Hypothalamus (tissue), 51 donors: ENCODE results near the gene SASH1.

Source experiments
- DNase-seq, 51 donors: peaks; one replicate each; lab custom pipeline; 2025; lab: John Stamatoyannopoulos, UW

The SASH1 gene

DNA sequence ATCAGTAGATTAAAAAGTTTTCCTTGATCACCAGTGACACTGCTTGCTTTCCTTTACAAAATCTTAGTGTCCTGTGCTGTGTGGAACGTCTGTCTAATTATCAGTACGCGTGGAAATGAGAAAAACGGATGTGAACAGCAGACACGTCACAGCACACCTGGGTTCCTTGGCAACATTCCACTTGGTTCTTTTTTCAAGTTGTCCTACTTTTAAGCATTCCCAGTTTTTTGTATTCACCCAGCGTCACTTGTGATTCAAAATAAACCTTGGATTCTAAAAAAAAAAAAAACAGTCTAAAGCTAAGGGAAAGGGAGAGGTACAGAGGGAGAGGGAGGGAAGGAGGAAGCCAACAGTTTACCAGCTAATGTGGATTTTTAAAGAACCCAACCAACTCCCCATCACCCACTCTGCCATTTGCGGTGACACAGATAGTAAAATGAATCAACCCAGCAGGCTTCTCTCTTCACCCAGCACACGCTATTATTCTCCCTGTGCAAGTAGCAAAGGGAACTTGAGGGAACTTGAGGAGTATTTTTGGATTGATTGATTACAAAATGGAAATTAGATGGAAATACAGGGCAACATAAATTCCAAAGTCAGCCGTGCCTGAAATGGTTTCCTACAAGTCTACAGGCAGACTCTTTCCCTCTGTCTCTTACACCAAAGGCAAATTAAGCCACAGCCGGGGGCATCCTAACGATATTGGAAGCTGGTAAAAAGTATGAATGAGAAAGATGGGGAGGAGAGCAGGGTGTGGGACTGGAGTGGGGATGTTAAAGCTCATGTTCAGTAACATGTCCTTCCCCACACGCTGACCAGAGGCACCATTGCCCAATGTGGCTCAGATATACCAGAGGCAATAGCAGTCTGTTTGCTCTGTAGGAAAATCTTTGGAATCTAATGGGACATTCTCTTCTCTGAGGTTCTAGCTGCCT, 129.8 kb downstream of the SASH1 start:
- peak in 1 of 51 donors; percentile 58 for DNase-seq

DNA sequence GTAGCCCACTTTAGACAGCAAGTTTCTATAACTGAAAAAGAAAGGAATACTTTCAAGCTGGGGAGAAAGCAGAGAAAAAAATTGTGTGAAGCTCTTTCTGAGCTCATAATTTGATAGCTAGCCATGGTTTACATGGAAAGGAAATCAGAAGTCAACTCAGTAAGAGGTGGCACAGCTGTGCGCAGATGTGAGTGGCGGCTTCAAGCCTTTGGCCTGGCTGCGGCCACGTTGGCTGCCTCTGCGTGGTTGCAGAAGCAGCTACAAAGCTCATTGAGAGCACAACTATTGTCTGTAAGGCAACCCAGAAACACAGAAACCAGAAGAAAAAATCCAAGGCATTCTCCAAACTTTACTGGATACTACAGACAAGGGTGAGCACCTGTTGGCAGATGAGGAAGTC, 136.9 kb downstream of the SASH1 start:
- DNase-seq = no peak

DNA sequence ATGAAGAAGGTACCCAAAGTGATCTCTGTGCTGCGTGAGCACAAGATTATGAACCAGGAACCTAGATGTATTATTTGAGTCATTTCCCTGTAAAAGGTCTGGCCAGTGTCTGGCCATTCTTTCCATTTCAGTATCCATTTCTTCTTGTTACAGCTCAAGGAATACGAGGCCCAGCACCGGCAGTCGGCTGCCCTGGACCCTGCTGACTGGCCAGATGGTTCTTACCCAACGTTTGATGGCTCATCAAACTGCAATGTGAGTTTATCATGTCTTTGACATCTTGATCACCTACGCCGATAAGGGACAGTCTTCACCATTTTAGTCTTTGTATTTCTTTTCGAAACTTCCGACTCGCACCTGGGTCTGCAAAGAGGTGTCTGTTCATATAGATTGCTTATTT, 144.8 kb downstream of the SASH1 start:
- DNase-seq = no peak

DNA sequence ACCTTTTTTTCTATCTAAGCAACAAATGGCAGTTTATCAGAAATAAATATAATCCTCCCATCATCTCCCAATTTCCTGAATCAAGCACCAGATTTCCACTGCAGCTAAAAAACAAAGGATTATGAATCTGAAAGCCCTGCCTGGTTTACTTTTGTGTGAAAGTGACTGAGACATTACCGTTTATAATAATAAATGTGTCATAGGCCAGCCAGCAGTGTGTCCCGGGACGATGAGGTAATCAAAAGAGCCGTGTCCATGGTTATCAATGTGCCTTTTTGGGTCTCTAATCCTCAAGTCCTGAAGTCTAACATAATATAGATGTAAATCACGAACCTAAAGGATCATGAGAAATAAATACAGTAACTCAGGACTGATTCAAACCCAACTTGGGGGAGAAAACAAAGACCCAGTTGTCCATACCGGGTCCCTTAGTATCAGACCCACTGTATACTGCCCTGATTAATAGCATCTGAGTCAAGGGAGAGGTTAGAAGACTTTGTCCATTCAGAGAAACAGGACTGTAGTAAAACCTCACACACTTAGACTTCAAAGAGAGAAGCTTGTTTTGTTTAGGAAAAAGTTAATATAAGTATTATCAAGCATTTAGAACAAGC, 149.1 kb downstream of the SASH1 start:
- DNase-seq = no peak

DNA sequence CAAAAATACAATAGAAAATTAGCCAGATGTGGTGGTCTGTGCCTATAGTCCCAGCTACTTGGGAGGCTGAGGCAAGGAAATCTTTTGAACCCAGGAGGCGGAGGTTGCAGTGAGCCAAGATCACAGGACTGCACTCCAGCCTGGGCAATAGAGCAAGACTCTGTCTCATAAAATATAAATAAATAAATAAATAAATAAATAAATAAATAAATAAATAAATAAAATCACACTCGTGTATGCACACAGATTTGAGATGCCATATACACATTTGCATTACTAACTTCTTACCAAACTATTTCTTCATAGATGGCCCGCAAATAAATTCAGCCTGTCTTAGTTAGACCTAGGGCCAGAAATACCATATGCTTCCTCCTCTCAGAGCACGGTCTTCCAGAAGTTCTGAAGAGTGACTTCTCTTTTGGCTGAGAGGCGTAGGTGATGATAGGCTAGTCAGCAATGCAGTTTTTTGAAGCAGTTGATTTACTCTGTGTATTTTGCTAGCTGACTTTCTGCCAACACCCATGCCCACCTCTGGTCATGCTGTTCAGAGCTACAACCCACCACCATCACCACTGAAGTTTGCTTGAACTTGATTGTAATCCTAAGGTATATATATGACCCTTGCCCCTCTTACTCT, 150.1 kb downstream of the SASH1 start:
- no peak for DNase-seq

DNA sequence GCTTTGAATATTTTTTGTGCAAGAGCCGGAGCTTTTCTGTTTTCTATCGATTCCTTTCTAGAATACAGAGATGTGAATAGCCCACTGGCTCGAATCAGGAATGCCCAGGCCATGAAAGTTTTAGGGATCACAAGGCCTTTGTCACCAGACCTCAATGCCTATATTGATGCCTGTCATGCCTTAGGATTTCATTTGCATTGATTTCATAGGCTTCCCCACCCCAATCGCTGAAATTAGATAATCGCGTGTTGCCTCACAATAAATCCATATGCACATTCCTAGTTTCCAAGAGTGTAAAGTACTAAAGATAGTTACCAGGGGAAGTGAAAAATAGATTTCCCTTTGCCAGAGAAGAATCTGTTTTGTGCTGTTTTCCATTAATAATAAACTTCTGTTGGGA, 150.8 kb downstream of the SASH1 start:
- DNase-seq = no peak

DNA sequence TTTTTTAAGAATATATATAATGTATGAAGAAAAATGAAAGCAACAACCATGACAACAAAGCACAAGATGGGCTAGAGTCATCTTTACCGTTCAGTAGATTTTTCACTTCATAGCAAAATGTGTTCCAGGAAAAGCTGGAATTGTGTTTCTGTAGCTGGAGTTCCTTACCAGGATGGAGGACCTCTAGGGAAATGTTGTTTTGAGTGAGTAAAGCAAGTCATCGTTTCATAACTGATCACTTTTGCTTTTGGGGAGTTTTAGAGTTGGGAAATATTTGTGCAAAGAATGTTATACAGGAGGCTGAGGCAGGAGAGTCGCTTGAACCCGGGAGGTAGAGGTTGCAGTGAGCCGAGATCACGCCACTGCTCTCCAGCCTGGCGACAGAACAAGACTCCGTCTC, 151.6 kb downstream of the SASH1 start:
- no peak for DNase-seq

DNA sequence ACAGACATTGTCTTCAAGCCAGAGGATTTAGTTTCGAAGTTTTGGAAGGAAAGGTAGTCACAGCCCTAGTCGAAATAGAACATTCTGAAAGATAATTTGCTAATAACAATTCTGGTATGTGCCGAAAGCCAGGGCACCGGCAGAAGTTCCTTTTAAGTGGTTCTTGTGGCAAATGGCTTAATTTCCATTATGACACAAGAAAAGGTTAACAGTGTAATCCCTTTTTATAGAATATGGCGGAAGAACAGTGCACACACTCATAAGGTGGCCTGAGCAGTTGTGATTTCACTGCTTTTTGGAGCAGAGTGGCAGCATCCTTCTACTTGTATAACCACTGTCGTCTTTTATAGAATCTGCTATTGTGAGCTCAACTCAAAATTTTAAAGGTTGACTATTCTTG, 152.4 kb downstream of the SASH1 start:
- no peak for DNase-seq

DNA sequence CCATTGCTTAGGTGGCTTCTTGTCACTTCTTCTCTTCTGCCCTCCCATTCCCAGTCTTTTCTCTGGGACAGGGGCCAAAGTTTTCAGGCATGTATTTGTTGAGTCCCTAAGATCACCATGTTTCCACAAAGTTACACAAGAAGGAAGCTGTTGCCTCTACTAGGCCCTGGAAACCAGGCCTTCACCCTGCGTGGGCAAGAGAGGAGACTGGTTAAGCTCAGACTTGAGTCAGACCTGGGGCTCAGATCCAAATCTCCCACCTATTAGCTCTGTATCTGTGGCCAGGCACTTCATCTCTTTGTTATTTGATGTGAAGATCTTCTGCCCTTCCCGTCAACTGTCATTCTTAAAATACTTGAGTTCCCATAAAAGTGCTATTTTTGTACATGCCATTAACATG, 154.6 kb downstream of the SASH1 start:
- no peak for DNase-seq

DNA sequence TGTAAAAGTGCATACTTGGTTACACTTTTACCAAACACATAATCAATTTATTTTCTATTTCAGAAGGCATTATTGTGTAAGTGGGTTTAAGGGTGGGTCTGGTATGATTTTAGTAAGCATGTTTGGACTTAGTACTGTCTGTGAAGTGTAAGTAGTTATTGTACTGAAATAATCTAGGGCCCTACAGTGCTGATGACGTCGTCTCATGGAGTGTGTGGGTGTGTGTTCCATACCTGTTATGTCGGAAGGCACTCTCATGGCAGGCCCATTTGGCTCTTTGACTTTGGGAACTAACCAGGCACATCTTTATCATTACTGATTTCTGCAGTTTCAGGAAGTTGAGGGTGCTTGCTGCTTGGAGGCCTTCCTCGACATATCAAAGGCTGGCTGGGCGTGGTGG, 155.1 kb downstream of the SASH1 start:
- no peak for DNase-seq

DNA sequence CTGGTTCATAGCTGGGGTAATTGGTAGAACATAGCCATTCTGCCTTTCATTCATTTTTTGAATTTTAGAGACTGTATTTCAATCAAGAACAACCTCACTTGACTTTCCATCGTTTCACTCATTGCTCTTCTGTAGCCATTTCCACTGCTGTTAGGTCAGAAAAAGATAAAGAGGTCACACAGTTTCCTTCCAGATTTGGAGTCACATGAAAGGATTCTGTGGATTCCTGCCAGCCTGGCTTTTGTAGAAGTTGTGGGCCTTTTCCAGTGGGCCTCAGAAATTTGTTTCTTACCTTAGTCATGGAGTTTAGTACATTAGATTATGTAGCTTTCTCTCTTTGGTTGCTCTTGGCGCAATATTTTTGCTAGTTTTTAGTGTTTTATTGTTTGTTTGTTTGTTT, 157.8 kb downstream of the SASH1 start:
- DNase-seq = no peak

DNA sequence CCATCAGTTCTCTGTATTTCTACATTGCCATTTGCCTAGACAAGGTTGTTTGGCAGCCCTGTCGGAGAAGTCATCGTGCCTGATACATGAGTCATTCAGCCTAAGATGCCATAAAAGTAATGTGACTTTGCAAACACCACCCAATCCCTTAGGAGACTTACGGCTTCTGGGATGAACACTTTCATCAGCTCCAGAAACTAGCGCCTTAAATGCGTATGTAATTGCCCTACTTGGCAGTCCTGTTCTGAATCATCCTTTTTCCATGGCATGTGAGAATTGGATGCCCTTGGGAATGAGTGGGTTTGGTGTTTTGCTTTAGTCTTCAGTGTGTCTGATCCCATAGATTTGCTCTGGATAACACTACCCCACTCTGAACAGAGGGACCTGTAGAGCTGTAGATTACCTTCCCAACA, 158.5 kb downstream of the SASH1 start:
- DNase-seq = no peak

DNA sequence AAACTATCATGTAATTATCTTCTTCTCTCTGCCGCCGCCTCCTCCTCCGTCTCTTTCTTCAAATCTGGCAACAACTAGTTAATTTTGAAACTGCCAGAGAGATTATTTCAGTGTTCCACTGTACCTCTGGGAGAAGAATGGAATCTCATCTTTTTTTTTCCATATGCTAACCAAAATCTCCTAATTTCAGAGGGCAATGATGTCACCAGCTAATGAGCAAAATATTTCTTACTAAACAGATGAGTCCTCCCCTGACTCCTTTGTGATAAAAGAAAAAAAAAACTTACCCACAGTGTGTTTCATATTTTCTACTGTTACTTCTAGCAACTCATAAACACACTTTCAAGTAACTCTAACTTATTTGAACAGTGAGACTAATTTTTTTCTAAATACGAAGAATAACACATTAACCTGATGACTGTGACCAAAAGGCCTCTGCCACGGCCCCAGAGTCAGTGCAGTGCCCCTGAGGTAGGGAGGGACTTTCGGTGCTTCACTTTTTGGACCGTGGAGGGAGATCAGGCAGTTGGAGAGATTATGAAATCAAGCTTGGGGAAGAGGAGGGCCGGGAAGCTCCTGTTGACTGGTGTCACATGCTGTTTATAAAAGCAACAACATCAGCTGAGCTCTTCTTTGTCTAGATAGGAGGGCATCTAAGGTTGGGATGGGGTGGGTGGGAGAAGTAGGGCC, 159.6 kb downstream of the SASH1 start:
- no peak for DNase-seq

DNA sequence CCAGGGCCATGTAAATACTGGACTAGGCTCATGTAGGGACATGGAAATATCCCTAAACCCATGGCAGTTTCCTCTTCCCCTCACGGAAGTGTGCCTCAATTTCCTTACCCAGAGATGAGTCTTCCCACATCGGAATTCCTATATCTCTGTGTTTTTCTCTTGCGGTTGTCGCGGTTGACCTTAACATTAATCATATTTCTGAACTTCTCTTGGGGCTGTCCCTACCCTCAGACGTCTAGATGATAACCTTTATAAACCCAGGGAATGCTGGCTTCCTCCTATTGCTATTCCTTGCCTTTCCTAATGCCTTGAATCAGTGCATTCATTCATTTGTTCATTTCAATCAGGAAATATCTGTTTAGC, 160.1 kb downstream of the SASH1 start:
- no peak for DNase-seq

DNA sequence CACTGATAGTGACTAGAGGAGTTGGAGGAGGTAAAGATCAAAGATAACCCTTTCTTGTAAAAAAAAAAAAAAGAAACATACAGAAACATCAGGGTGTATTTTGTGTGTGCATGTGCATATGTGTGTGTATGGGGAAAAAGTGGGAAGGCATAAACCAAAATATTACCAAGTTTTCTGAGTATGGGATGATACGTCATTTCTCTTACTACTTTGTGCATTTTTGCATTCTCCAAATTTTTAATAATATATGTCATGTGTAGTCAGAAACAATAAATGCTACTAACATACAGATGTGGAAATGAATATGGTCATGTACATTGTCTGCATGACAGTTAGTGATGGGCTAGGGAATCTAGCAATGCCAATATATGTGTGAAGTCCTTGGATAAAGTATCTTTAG, 161.1 kb downstream of the SASH1 start:
- no peak for DNase-seq

DNA sequence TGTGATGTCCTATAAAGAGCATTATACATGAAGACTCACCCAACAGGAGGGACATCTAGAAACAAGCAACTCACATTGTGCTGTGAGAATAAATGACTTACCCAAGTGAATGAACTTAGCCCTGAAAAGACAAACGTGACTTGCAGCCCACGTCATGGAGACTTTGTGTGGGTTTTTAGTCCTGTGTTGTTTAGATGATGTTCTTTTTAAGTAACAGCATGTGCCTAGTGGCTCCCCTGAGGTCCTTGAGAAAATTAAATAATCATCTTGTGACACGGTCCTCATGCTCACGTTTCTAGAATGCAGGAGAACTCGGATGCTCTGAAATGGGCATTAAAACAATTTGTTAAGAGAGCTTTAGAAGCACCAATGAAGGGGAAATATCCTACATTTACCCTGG, 165.1 kb downstream of the SASH1 start:
- DNase-seq = no peak

DNA sequence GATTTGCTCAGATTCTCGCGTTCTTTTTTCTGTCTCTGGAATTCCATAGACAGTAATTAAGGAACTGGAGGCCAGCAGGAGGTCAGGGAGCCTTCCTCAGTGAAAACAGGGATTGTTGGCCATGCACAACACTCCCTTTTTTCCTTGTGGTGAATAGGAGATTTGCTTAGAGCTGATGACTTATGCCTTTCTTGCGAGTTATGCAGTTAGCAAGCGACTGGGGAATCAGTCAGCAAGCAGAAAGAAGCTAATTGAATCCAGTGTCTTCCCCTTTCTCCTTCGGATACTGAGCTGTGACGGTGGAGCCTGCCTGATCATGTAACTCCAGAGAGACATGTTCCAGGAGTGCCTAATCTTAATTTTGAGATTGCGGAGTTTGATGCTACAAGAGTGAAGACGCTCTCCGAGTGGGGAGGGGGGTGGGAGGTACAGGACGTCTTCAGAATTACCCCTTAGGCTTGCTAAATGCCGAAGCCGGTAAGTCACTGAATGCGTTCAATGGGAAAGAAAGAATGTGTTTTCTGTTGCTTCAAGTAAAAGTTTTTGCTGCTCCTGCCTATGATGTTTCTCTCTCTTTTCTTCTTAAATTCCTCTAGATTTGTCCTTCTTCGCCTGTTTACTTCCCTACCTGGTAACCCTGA, 165.9 kb downstream of the SASH1 start:
- peak in 5 of 51 donors; percentile 31 to 67 (median 41) for DNase-seq

DNA sequence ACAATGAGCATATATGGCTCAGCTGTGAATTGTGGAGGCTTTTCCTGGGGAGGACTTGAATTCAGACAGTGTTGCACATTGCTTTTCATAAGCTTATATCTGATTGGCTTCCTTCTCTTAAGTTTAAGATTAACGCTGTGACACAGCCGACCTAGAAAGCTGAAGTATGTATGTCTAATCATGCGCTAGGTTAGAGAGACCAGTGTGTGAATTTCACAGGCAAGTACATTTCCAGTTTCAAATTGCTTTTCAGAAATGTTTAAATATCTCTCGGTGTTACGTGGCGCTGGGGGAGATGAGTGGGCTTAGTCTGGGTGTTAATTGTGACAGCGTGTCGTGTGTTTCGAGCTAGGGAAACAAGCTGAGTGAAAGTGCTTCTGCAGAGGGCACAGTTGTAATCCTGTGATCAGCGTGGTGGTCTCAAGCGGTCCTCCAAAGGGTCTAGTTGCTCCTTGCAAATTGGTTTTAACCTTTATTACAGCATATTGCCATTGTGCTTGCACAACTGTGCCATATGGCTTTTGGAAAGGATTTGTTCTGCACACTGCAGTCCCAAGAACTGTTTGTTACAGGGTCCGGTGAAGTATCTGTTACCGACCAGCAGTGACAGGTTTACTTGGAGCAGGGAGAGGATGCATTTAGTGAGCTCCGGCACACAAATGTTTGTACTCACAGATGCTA, 166.6 kb downstream of the SASH1 start:
- peak in 5 of 51 donors; percentile 32 to 85 (median 58) for DNase-seq

DNA sequence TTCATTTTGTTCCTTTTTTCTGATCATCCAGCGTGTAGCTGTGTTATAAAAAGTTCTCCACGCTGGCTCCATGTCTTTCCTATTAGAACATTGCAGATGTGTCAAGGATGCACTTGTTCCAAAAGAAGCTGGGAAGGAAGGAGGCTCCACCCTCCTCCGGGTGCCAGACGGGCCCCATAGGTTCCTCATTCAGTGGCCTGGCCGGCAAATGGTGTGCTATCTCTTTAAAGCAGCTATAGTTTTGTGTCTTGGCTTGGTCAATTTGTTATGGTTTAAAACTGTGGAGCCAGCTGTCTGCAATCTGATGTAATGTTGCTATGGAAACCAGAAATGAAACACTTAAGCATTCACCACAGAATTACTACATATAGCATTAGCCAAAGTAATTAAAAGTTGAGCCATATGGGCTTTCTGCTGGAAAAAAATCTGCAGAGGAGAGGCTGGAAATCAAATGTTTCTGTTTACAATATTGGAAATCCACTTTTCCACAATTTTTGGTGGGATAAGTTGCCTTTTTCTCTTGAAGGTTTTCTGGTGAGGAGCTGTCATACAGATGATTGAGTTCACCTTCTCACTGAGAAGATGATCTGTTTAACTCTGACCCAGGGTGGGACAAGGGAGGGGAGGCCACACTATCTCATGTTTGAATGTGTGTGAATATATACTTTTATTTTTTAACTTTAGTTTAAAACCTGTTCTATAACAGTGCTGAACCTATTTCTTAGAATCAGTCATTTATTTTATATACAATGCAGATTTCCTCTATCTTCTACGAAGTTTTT, 167.4 kb downstream of the SASH1 start:
- DNase-seq = peak in 7 of 51 donors; percentile 29 to 82 (median 57)
